ENCODE data around the gene CHL1.

Gene CHL1

DNA sequence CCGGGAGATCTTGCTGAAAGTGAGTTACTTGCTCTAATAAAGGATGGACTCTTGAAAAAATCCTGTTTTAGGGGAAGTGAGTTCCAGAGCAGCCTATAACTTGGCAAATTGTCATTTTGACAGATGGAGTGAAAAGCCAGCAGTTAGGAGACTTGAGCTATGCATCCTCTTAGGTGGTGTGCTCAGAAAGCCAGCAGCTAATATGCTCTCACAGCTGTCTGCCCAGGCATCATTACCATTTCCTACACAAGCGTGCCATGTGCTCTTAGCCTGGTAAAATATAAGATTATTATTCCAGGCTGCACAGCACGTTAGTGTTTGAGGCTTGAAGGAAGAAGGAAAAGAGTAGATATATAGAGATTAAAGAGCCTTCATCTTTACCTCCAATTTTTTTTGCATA lies 151.0 kb downstream of the CHL1 start:
- Histone ChIP-seq H3F3A (ENCODE audit: control insufficient read depth, insufficient read depth) (no peaks in the 10 kb centered on the region), H3K4me2 (ENCODE audit: low read length) (no peak overlapping the region), H3K36me3 (ENCODE audit: control insufficient read depth, low read length) (no peaks in the 10 kb centered on the region), H3K4me3 (ENCODE audit: low read length) (no peak overlapping the region), H3K79me2 (ENCODE audit: control insufficient read depth, low read length) (no peaks in the 10 kb centered on the region), H3K9me3 (ENCODE audit: control insufficient read depth, insufficient read depth, low read length) (no peaks in the 10 kb centered on the region), H4K20me1 (ENCODE audit: control insufficient read depth, insufficient read depth, low read depth, low read length) (no peaks in the 10 kb centered on the region), H3K27ac (ENCODE audit: low read depth, low read length) (no peak overlapping the region), H3K27me3 (ENCODE audit: control insufficient read depth, low read length) (no peaks in the 10 kb centered on the region), H3K4me1 (ENCODE audit: control insufficient read depth, low read length) (no peaks in the 10 kb centered on the region), H3K9me2 (replicated peaks; ENCODE audit: control insufficient read depth, low read length) (no peaks in the 10 kb centered on the region)
- TF ChIP-seq, protein P1, sequence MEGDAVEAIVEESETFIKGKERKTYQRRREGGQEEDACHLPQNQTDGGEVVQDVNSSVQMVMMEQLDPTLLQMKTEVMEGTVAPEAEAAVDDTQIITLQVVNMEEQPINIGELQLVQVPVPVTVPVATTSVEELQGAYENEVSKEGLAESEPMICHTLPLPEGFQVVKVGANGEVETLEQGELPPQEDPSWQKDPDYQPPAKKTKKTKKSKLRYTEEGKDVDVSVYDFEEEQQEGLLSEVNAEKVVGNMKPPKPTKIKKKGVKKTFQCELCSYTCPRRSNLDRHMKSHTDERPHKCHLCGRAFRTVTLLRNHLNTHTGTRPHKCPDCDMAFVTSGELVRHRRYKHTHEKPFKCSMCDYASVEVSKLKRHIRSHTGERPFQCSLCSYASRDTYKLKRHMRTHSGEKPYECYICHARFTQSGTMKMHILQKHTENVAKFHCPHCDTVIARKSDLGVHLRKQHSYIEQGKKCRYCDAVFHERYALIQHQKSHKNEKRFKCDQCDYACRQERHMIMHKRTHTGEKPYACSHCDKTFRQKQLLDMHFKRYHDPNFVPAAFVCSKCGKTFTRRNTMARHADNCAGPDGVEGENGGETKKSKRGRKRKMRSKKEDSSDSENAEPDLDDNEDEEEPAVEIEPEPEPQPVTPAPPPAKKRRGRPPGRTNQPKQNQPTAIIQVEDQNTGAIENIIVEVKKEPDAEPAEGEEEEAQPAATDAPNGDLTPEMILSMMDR (IDR thresholded peaks at IDR 0.05; ENCODE audit: low read depth, low read length, poor library complexity, severe bottlenecking), result no peak
- no peak for TF ChIP-seq EZH2phosphoT487 (IDR thresholded peaks at IDR 0.05; ENCODE audit: borderline replicate concordance, low read length)

DNA sequence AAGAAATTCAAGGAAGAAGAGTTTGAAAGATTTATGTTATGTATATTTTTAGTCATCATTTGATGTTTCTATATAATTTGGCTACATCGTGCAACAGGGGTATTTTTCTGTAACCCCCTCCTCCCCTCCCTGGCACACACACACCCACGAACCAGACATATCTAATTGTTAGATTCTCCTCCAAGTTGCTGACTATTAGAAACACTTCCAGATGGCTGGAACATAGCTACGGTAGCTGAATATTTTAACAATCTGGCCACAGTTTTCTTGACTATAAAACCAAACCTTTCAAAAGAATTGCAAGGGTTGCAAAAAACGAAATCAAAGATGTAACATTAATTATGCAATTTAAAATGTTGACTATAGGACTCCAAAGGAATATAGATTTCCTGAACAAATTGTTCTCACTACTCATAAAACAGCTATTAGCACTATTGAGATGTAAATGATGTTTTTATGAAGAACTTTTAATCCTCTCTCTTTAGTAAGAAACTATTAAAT lies 154.4 kb downstream of the CHL1 start:
- peaks cover 2% of the 10 kb centered on the region; the same call in 1 of the 2 replicates for H3F3A ChIP-seq (ENCODE audit: control insufficient read depth, insufficient read depth)
- no peak overlapping the region for H3K4me3 ChIP-seq (ENCODE audit: low read length)
- H3K79me2 ChIP-seq (ENCODE audit: control insufficient read depth, low read length), result no peaks in the 10 kb centered on the region
- 0 out of 2 replicates have a peak, but pooled peaks cover 2% of the 10 kb centered on the region for H3K27me3 ChIP-seq (ENCODE audit: control insufficient read depth, low read length)
- H3K4me1 ChIP-seq (ENCODE audit: control insufficient read depth, low read length), result peaks cover 3% of the 10 kb centered on the region; the same call in 1 of the 2 replicates
- no peaks in the 10 kb centered on the region for H4K20me1 ChIP-seq (ENCODE audit: control insufficient read depth, insufficient read depth, low read depth, low read length)
- H3K9me3 ChIP-seq (ENCODE audit: control insufficient read depth, insufficient read depth, low read length), result no peaks in the 10 kb centered on the region
- no peak overlapping the region for H3K27ac ChIP-seq (ENCODE audit: low read depth, low read length)
- no peak overlapping the region for H3K4me2 ChIP-seq (ENCODE audit: low read length)
- no peaks in the 10 kb centered on the region for H3K9me2 ChIP-seq (replicated peaks; ENCODE audit: control insufficient read depth, low read length)
- TF ChIP-seq, protein P1 (IDR thresholded peaks at IDR 0.05; ENCODE audit: low read depth, low read length, poor library complexity, severe bottlenecking), result no peak
- no peak for TF ChIP-seq EZH2phosphoT487 (IDR thresholded peaks at IDR 0.05; ENCODE audit: borderline replicate concordance, low read length)
- H3K36me3 ChIP-seq (ENCODE audit: control insufficient read depth, low read length), result no peaks in the 10 kb centered on the region

DNA sequence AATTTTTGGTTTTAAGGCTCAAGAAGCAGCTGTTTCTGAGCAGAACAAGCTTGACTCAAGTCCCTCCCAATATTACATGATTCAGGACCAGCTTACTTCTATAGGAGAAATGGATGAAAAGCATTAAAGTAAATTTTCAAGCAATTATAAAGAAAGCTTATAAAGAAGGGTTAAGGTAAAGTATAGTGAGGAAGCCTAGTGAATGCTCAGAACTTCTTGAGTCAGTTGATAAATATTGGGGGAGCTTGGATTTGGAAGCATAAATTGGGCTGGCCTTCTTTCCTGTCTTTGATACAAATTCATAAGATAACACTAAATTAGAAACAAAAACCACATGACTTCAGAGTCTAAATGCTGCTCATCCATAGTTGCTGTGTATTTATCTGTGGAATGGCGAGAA lies 156.0 kb downstream of the CHL1 start:
- Histone ChIP-seq H3K4me3 (ENCODE audit: low read length) (no peak overlapping the region), H4K20me1 (ENCODE audit: control insufficient read depth, insufficient read depth, low read depth, low read length) (no peaks in the 10 kb centered on the region), H3K9me2 (replicated peaks; ENCODE audit: control insufficient read depth, low read length) (no peaks in the 10 kb centered on the region), H3K27me3 (ENCODE audit: control insufficient read depth, low read length) (0 out of 2 replicates have a peak, but pooled peaks cover 2% of the 10 kb centered on the region), H3K79me2 (ENCODE audit: control insufficient read depth, low read length) (no peaks in the 10 kb centered on the region), H3K27ac (ENCODE audit: low read depth, low read length) (no peak overlapping the region), H3K4me2 (ENCODE audit: low read length) (no peak overlapping the region), H3K36me3 (ENCODE audit: control insufficient read depth, low read length) (no peaks in the 10 kb centered on the region), H3F3A (ENCODE audit: control insufficient read depth, insufficient read depth) (peaks cover 2% of the 10 kb centered on the region; the same call in 1 of the 2 replicates), H3K9me3 (ENCODE audit: control insufficient read depth, insufficient read depth, low read length) (no peaks in the 10 kb centered on the region), H3K4me1 (ENCODE audit: control insufficient read depth, low read length) (peaks cover 3% of the 10 kb centered on the region; the same call in 1 of the 2 replicates)
- TF ChIP-seq, protein P1 (IDR thresholded peaks at IDR 0.05; ENCODE audit: low read depth, low read length, poor library complexity, severe bottlenecking), result no peak
- no peak for TF ChIP-seq EZH2phosphoT487 (IDR thresholded peaks at IDR 0.05; ENCODE audit: borderline replicate concordance, low read length)
